AG04450 (cell line): Measurements from ENCODE around the gene CCDC102B. TPM values are rescaled to one million over a fixed set of nuclear protein-coding genes. Genes with fewer than 3 reads are reported as not detected.

Experiments used
- CTCF ChIA-PET: fragments of 300-600, 350-600 bp; formaldehyde crosslinking; extraction: SDS; loops from one replicate; lab custom pipeline; 2022; ENCODE audit warnings: antibody characterized with exemption, inconsistent platforms; lab: Charles Lee
- POLR2A ChIA-PET: fragments of 350-600 bp; formaldehyde crosslinking; extraction: SDS; loops from one replicate; lab custom pipeline; 2021; ENCODE audit warnings: antibody characterized with exemption, inconsistent platforms; lab: Yijun Ruan, JAX
- DNase-seq: peaks from one replicate; pipeline ENCODE4 v3.0.0-alpha.2; 2011; ENCODE audit warnings: low read depth, low spot score
- H3K27ac ChIP-seq: one replicate; pipeline ENCODE4 v1.5.1; 2012; ENCODE audit warnings: low read depth, low read length, control low read depth
- H3K27me3 ChIP-seq: one replicate; pipeline ENCODE4 v1.6.0; 2012; ENCODE audit warnings: low read length; ENCODE audit not compliant: control insufficient read depth, insufficient read depth
- H3K4me3 ChIP-seq: 2 replicates; pipeline ENCODE4 v1.5.1; 2011; ENCODE audit warnings: mild to moderate bottlenecking, low read depth, low read length, control low read depth
- H3K9me3 ChIP-seq: 2 replicates; pipeline ENCODE4 v1.5.1; 2012; ENCODE audit warnings: low read length; ENCODE audit not compliant: control insufficient read depth, insufficient read depth
- polyA minus RNA-seq: library from RNA; depleted of rRNA, polyadenylated mRNA; stranded (reverse); fragments of >200 nt; gene quantifications from 2 replicates; pipeline ENCODE4 v1.2.3, GENCODE V29; 2011; rRNA and poly(A)+ RNA removed
- polyA plus RNA-seq: library from polyadenylated mRNA; depleted of rRNA; stranded (reverse); fragments of >200 nt; gene quantifications from 2 replicates; pipeline ENCODE4 v1.2.3, GENCODE V29; 2011; rRNA removed
- TF ChIP-seq, protein P1 (sequence below): IDR thresholded peaks from 2 replicates; pipeline ENCODE4 v1.5.1; 2011; ENCODE audit warnings: low read depth, low read length, control low read depth, inconsistent platforms

The CCDC102B gene
- polyA plus RNA-seq (4.0 and 4.6 TPM in 2 replicates), polyA minus RNA-seq (12.5 and 12.6 TPM in 2 replicates)

DNA sequence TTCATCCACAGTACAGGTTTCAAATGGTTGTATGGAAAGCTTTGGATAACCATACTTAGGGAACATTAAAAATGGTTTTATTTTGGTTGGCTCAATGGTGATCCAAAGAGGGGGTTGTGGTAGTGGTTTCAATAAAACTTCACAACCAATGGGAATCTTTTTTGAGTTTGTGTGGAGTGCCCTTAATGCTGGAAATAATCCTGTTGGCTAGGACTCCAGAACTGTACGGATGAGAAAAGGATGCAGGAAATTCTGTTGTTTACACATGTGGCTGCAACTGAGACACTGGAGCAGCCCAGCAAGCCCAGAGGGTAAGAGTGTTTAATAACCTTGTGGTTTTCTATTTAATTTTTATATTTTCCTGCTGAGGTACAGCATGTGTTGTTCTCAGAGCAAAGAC is at the start of gene CCDC102B:
TSS of gene CCDC102B (plus strand) at position 210 of the 400 bp plus-strand sequence. CDS start 38,684 bp downstream, outside the sequence.
- H3K27ac ChIP-seq = peak within 1 kb of the TSS; percentile 49
- no peaks in the 10 kb centered on the region for H3K9me3 ChIP-seq
- ChIA-PET CTCF (interaction anchor here (0.9 kb wide), 1 partner anchor 39 kb away, joined by 3 read pairs; no protein-coding TSS in a partner anchor), POLR2A (interaction anchor here (0.5 kb wide), 1 partner anchor 1295 kb away, joined by 3 read pairs; no protein-coding TSS in a partner anchor)
- H3K4me3 ChIP-seq = peak within 1 kb of the TSS; percentile 24
- no peaks in the 10 kb centered on the region for H3K27me3 ChIP-seq
- DNase-seq = peak; percentile 89
- TF ChIP-seq, protein P1, sequence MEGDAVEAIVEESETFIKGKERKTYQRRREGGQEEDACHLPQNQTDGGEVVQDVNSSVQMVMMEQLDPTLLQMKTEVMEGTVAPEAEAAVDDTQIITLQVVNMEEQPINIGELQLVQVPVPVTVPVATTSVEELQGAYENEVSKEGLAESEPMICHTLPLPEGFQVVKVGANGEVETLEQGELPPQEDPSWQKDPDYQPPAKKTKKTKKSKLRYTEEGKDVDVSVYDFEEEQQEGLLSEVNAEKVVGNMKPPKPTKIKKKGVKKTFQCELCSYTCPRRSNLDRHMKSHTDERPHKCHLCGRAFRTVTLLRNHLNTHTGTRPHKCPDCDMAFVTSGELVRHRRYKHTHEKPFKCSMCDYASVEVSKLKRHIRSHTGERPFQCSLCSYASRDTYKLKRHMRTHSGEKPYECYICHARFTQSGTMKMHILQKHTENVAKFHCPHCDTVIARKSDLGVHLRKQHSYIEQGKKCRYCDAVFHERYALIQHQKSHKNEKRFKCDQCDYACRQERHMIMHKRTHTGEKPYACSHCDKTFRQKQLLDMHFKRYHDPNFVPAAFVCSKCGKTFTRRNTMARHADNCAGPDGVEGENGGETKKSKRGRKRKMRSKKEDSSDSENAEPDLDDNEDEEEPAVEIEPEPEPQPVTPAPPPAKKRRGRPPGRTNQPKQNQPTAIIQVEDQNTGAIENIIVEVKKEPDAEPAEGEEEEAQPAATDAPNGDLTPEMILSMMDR = no peak

DNA sequence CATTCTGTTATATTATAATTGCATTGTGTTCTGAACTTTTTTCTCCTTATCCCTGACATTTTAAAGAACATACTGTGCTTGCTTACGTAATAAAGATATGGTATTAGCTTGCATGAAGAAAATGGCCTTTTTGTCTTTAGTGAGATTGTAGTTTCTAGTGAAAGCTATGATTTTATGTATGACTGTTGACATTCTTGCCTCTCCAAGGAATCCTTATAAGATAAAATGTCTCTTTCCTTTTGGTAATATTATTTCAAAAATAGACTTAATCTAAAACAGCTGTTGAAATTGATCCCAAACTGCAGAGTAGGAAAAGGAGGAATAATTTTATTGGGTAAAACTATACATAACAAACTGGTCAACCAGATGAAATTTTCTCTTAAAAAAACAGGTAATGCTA is 40.8 kb upstream of the CCDC102B start:
- H3K4me3 ChIP-seq = no peak overlapping the region
- H3K9me3 ChIP-seq = peaks cover 3% of the 10 kb centered on the region; the same call in 1 of the 2 replicates
- H3K27ac ChIP-seq = no peak overlapping the region
- H3K27me3 ChIP-seq = no peaks in the 10 kb centered on the region
- POLR2A ChIA-PET = no interaction called here
- TF ChIP-seq, protein P1 = no peak
- CTCF ChIA-PET = no interaction called here
- DNase-seq = no peak

GRCh38 chr18:68759308-68759707 is 38.6 kb upstream of the CCDC102B start:
- DNase-seq = no peak
- H3K27ac ChIP-seq = no peak overlapping the region
- H3K27me3 ChIP-seq = no peaks in the 10 kb centered on the region
- H3K9me3 ChIP-seq = peaks cover 3% of the 10 kb centered on the region; the same call in 1 of the 2 replicates
- TF ChIP-seq, protein P1 = no peak
- CTCF ChIA-PET = no interaction called here
- POLR2A ChIA-PET = no interaction called here
- H3K4me3 ChIP-seq = no peak overlapping the region

DNA sequence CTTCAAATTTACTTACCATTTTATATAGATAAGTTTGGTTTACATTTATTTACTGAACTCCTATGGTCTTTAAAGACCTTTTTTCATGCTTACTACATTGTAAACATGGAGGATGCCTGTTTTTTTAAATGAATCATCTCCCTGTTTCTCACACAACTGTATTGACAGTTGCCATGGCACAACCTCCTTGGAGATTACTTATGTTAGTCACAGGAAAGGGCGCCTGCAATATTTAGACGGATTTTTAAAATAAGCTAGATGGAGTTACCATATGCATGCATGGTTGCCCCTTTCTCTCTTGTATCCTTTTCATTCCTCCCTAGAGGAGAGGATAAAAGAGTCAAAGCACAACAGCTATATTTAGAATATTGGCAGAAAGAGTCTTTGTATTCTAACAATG is 34.8 kb upstream of the CCDC102B start:
- no peak overlapping the region for H3K4me3 ChIP-seq
- POLR2A ChIA-PET = no interaction called here
- no peak overlapping the region for H3K27ac ChIP-seq
- H3K27me3 ChIP-seq = no peaks in the 10 kb centered on the region
- TF ChIP-seq, protein P1 = no peak
- no peak for DNase-seq
- CTCF ChIA-PET = no interaction called here
- peaks cover 3% of the 10 kb centered on the region; the same call in 1 of the 2 replicates for H3K9me3 ChIP-seq

DNA sequence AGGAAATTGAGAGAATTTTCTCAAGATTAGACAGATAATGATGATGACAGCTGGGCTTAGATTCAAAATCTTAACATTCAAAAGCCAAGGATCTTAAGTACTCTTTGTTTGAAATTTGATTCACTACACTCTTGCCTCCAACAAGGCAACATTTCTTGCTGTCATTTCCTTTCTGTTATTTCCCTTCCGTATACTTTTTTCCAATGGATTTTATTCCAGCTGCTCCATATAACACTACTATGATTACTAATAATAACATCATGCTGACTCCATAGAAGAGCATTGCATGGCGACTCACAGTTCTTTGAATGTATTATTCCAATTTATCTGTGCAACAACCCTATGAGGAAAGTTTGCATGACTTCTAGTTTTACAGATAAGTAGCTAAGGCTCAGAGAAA is 33.9 kb upstream of the CCDC102B start:
- CTCF ChIA-PET = no interaction called here
- POLR2A ChIA-PET = no interaction called here
- H3K9me3 ChIP-seq = peaks cover 3% of the 10 kb centered on the region; the same call in 1 of the 2 replicates
- DNase-seq = no peak
- H3K27me3 ChIP-seq = no peaks in the 10 kb centered on the region
- TF ChIP-seq, protein P1 = no peak
- H3K27ac ChIP-seq = no peak overlapping the region
- H3K4me3 ChIP-seq = no peak overlapping the region
